UCSD-AML1 (cell line): ENCODE results near the gene KLHL29.

Experiments
- DNase-seq: peaks from one replicate; lab custom pipeline; 2025; ENCODE audit not compliant: unreplicated experiment; lab: John Stamatoyannopoulos, UW

KLHL29 gene

GRCh38 chr2:23687214-23687613, 302.2 kb downstream of the KLHL29 start:
- DNase-seq: no peak

- DNase-seq: no peak
These were observed 302.7 kb downstream of the KLHL29 start for GRCh38 chr2:23687713-23688112.

GRCh38 chr2:23688486-23689130, 303.6 kb downstream of the KLHL29 start:
- DNase-seq: no peak

GRCh38 chr2:23689131-23689700, 304.2 kb downstream of the KLHL29 start:
- DNase-seq: no peak

- DNase-seq: no peak
These were observed 304.9 kb downstream of the KLHL29 start for GRCh38 chr2:23689891-23690290.

- no peak for DNase-seq
These were observed 305.6 kb downstream of the KLHL29 start for GRCh38 chr2:23690421-23691105.

- no peak for DNase-seq
These were observed 306.1 kb downstream of the KLHL29 start for GRCh38 chr2:23691106-23691470.

- DNase-seq: no peak
These were observed 306.6 kb downstream of the KLHL29 start for GRCh38 chr2:23691565-23691964.

GRCh38 chr2:23692263-23692662, 307.3 kb downstream of the KLHL29 start:
- no peak for DNase-seq

- DNase-seq: no peak
These were observed 308.0 kb downstream of the KLHL29 start for GRCh38 chr2:23692851-23693605.

GRCh38 chr2:23693606-23693951, 308.6 kb downstream of the KLHL29 start:
- no peak for DNase-seq

- DNase-seq: no peak
These were observed 309.4 kb downstream of the KLHL29 start for GRCh38 chr2:23694058-23695045.

GRCh38 chr2:23695214-23695889, 310.4 kb downstream of the KLHL29 start:
- DNase-seq: no peak

- DNase-seq: no peak
These were observed 311.1 kb downstream of the KLHL29 start for GRCh38 chr2:23695890-23696751.

- DNase-seq: no peak
These were observed 311.7 kb downstream of the KLHL29 start for GRCh38 chr2:23696752-23697045.

GRCh38 chr2:23697256-23698075, 312.5 kb downstream of the KLHL29 start:
- no peak for DNase-seq

- no peak for DNase-seq
These were observed 313.2 kb downstream of the KLHL29 start for GRCh38 chr2:23698116-23698693.
